GM04503 (cell line): ENCODE data around the gene CDKL5.

Source experiments
- DNase-seq: peaks from one replicate; pipeline ENCODE4 v3.0.0-alpha.2; 2012; ENCODE audit warnings: low read depth

The CDKL5 gene

GRCh38 chrX:18698737-18699650 lies 273.6 kb downstream of the CDKL5 start:
- no peak for DNase-seq

GRCh38 chrX:18701621-18702361 lies 276.4 kb downstream of the CDKL5 start:
- DNase-seq, result no peak

GRCh38 chrX:18702362-18703195 lies 277.2 kb downstream of the CDKL5 start:
- DNase-seq, result no peak
